ENCODE results near the gene TCP11L1. TPM values are rescaled to one million over a fixed set of nuclear protein-coding genes. Genes with fewer than 3 reads are reported as not detected.

TCP11L1 gene
- total and polyA plus RNA-seq, 11 donors = 3.1 to 13.9 (median 8.0) TPM

DNA sequence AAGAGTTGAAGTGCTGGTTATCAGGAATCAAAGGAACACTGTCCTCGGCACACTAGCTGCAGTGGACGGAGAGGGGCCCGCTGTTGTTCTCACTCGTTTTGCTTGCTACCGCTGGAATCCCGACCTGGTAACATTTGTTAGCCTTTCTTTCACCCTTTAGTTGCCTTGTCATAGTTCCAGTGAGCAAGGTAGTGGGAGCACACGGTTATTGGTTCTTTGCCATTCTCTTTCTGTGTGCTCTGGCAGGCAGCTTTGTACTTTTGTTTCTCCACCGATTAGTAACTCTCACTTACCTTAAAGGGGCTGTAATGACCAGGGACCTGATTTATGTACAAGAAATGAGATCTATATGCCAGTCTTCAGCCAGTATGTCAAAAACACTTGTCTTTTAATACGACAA lies 21.9 kb upstream of the TCP11L1 start:
- intact Hi-C loops (cut with DNase I) = no loop called here
- H3K4me3 ChIP-seq = no peak overlapping the region
- DNase-seq (no peak), ATAC-seq (no peak)
- H3K27ac ChIP-seq = no peak overlapping the region
- H3K36me3 ChIP-seq = no peaks in the 10 kb centered on the region
- 81 to 89% (median 87%) methylated on average over 9 of the region's 9 CpGs for WGBS, 4 donors
- H3K9me3 ChIP-seq = no peaks in the 10 kb centered on the region
- peaks cover 0 to 16% (median 0%) of the 10 kb centered on the region in 12 donors for H3K4me1 ChIP-seq
- H3K27me3 ChIP-seq = peaks cover 0 to 33% (median 13%) of the 10 kb centered on the region in 9 donors
- TF ChIP-seq, protein P1, sequence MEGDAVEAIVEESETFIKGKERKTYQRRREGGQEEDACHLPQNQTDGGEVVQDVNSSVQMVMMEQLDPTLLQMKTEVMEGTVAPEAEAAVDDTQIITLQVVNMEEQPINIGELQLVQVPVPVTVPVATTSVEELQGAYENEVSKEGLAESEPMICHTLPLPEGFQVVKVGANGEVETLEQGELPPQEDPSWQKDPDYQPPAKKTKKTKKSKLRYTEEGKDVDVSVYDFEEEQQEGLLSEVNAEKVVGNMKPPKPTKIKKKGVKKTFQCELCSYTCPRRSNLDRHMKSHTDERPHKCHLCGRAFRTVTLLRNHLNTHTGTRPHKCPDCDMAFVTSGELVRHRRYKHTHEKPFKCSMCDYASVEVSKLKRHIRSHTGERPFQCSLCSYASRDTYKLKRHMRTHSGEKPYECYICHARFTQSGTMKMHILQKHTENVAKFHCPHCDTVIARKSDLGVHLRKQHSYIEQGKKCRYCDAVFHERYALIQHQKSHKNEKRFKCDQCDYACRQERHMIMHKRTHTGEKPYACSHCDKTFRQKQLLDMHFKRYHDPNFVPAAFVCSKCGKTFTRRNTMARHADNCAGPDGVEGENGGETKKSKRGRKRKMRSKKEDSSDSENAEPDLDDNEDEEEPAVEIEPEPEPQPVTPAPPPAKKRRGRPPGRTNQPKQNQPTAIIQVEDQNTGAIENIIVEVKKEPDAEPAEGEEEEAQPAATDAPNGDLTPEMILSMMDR (IDR thresholded peaks at IDR 0.05) = no peak

DNA sequence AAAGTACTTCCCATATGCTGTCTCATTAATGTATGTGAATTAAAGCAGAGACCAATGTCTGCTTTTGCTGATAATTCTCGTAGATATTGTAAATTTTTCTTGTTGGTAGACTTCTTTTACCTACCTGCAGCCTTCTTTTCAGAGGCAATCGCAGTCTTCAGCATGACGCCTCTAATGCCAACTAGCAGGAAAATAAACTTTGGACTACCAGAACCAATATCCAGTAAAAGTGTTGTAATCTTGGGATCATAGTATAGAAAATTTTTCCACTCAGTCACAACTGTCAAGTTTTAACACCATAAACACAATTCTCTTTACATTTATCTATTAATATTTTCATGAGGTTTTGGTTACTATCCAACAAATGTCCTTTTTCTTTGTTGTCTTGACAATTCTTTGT lies 21.4 kb upstream of the TCP11L1 start:
- no peak overlapping the region for H3K4me3 ChIP-seq

DNA sequence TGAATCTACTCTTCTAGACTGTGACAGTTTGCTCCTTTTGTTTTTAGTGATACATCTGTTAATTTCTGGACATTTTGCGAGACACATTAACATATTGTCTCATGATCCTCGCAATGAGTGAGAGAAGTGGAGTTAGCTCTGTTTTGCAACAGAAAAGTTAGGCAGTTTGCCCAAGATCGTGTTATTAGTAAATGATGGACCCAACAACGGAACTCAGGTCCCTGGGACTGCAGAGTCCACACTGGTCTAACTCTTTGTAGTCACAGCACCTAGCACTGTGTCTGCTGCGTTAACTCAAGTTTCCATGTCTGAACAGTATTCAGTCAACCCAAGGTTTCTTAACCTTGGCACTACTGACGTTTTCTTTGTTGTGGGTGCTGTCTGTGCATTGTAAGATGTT lies 20.5 kb upstream of the TCP11L1 start:
- DNase-seq = no peak
- 81 to 94% (median 89%) methylated on average over 6 of the region's 6 CpGs for WGBS, 4 donors
- H3K27me3 ChIP-seq = peaks cover 0 to 33% (median 13%) of the 10 kb centered on the region in 9 donors

More for the DNA sequence above, 21.4 kb upstream of the TCP11L1 start:
- Histone ChIP-seq H3K36me3 (no peaks in the 10 kb centered on the region), H3K27ac (no peak overlapping the region), H3K9me3 (no peaks in the 10 kb centered on the region), H3K27me3 (peaks cover 0 to 33% (median 13%) of the 10 kb centered on the region in 9 donors), H3K4me1 (peaks cover 0 to 16% (median 0%) of the 10 kb centered on the region in 12 donors)
- intact Hi-C loops (cut with DNase I) = no loop called here
- ATAC-seq (no peak), DNase-seq (no peak)
- TF ChIP-seq POLR2A (IDR thresholded peaks at IDR 0.05) = no peak
- TF ChIP-seq, protein P1 (IDR thresholded peaks at IDR 0.05) = no peak
- WGBS, 4 donors = 90 to 94% (median 93%) methylated on average over 3 of the region's 3 CpGs

DNA sequence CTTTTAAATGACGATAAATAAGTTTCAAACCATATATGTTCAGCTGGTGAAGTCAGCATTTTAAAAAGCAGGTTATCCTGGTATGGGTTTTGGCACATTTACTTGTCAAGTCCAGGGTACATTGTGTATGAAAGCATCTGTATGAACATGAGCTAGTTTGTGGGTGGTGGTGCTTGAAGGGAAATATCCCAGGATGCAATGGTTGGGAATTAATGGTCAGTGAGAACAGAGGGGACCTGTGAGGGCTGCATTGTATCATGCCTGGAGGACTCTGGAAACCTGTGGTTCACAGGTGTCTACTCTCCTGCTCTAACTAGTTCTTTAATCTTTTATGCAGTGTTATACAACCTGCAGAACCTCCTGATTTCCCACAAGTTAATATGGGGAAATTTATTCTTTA lies 17.9 kb upstream of the TCP11L1 start:
- Histone ChIP-seq H3K27me3 (peaks cover 0 to 29% (median 13%) of the 10 kb centered on the region in 9 donors), H3K36me3 (no peaks in the 10 kb centered on the region), H3K27ac (no peak overlapping the region), H3K4me3 (no peak overlapping the region), H3K4me1 (peaks cover 0 to 6% (median 0%) of the 10 kb centered on the region in 12 donors), H3K9me3 (no peaks in the 10 kb centered on the region)
- ATAC-seq (no peak), DNase-seq (no peak)
- TF ChIP-seq POLR2A (IDR thresholded peaks at IDR 0.05) = no peak
- TF ChIP-seq, protein P1 (IDR thresholded peaks at IDR 0.05) = no peak
- 94 to 98% (median 97%) methylated on average over 1 of the region's 1 CpG for WGBS, 4 donors
- intact Hi-C loops (cut with DNase I) = no loop called here

More for the DNA sequence above, 20.5 kb upstream of the TCP11L1 start:
- intact Hi-C loops (cut with DNase I) = no loop called here
- Histone ChIP-seq H3K36me3 (no peaks in the 10 kb centered on the region), H3K4me3 (no peak overlapping the region), H3K9me3 (no peaks in the 10 kb centered on the region), H3K4me1 (peaks cover 0 to 16% (median 0%) of the 10 kb centered on the region in 12 donors), H3K27ac (no peak overlapping the region)
- no peak for TF ChIP-seq POLR2A (IDR thresholded peaks at IDR 0.05)
- TF ChIP-seq, protein P1 (IDR thresholded peaks at IDR 0.05) = no peak
- no peak for ATAC-seq
